AG09309 (cell line): ENCODE measurements around the gene TIMM23.
"Not testable (repeated sequence)": the region's sequence is repeated elsewhere in the genome, so short reads cannot be mapped to it uniquely, and the experiment has no call there.

ENCODE experiments used
- DNase-seq: peaks from one replicate; pipeline ENCODE4 v3.0.0-alpha.2; 2010; ENCODE audit warnings: low read depth
- H3K4me3 ChIP-seq: 2 replicates; pipeline ENCODE4 v1.5.1; 2011; ENCODE audit warnings: mild to moderate bottlenecking, low read depth, low read length, moderate library complexity; ENCODE audit not compliant: control insufficient read depth

Gene TIMM23

GRCh38 chr10:45972106-45972812, at the start of gene TIMM23:
TIMM23 (plus strand) TSS chr10:45972489; CDS start chr10:45972625, 136 bp downstream.
- H3K4me3 ChIP-seq, result peak within 1 kb of the TSS; percentile 65
- DNase-seq, result peak; percentile 21

- H3K4me3 ChIP-seq, DNase-seq: not testable (repeated sequence)
Observed at GRCh38 chr10:45926790-45927189, 45.5 kb upstream of the TIMM23 start.

- not testable (repeated sequence) for H3K4me3 ChIP-seq, DNase-seq
Observed at GRCh38 chr10:45931305-45931704, 41.0 kb upstream of the TIMM23 start.

- not testable (repeated sequence) for DNase-seq, H3K4me3 ChIP-seq
Observed at GRCh38 chr10:45934788-45935187, 37.5 kb upstream of the TIMM23 start.

- not testable (repeated sequence) for DNase-seq, H3K4me3 ChIP-seq
Observed at GRCh38 chr10:45939176-45939697, 33.1 kb upstream of the TIMM23 start.

- DNase-seq, H3K4me3 ChIP-seq: not testable (repeated sequence)
Observed at GRCh38 chr10:45941196-45941595, 31.1 kb upstream of the TIMM23 start.

GRCh38 chr10:45945476-45945875, 26.8 kb upstream of the TIMM23 start:
- H3K4me3 ChIP-seq, DNase-seq: not testable (repeated sequence)

GRCh38 chr10:45947363-45947762, 24.9 kb upstream of the TIMM23 start:
- not testable (repeated sequence) for DNase-seq, H3K4me3 ChIP-seq

GRCh38 chr10:45948801-45949200, 23.5 kb upstream of the TIMM23 start:
- DNase-seq, H3K4me3 ChIP-seq: not testable (repeated sequence)

- H3K4me3 ChIP-seq, DNase-seq: not testable (repeated sequence)
Observed at GRCh38 chr10:45954367-45954766, 17.9 kb upstream of the TIMM23 start.

- H3K4me3 ChIP-seq, DNase-seq: not testable (repeated sequence)
Observed at GRCh38 chr10:45956634-45957033, 15.7 kb upstream of the TIMM23 start.

- not testable (repeated sequence) for H3K4me3 ChIP-seq, DNase-seq
Observed at GRCh38 chr10:45957928-45958327, 14.4 kb upstream of the TIMM23 start.

GRCh38 chr10:45962686-45963452, 9.4 kb upstream of the TIMM23 start:
- H3K4me3 ChIP-seq, DNase-seq: not testable (repeated sequence)

- DNase-seq, result not testable (repeated sequence)
- peak overlapping the region; percentile 1; the same call in 1 of the 2 replicates for H3K4me3 ChIP-seq
Observed at GRCh38 chr10:45971019-45971418, 1.3 kb upstream of the TIMM23 start.

- DNase-seq, result not testable (repeated sequence)
- H3K4me3 ChIP-seq, result peak overlapping the region; percentile 65
Observed at GRCh38 chr10:45971742-45972105, 565 bp upstream of the TIMM23 start.

GRCh38 chr10:45972813-45973169, 502 bp downstream of the TIMM23 start:
- not testable (repeated sequence) for DNase-seq
- H3K4me3 ChIP-seq, result peak overlapping the region; percentile 65

GRCh38 chr10:45974041-45974440, 1.8 kb downstream of the TIMM23 start:
- H3K4me3 ChIP-seq, DNase-seq: not testable (repeated sequence)

- DNase-seq, H3K4me3 ChIP-seq: not testable (repeated sequence)
Observed at GRCh38 chr10:45978554-45978953, 6.3 kb downstream of the TIMM23 start.

GRCh38 chr10:45981367-45981766, 9.1 kb downstream of the TIMM23 start:
- H3K4me3 ChIP-seq, DNase-seq: not testable (repeated sequence)
